IMR-90 (cell line): Measurements from ENCODE around the gene ENOX1. TPM values are rescaled to one million over a fixed set of nuclear protein-coding genes. Genes with fewer than 3 reads are reported as not detected.

Experiments
- ATAC-seq: fragments of 200-7000 bp; cut with Tn5 transposase; 2 replicates; pipeline ENCODE4 v1.9.1; 2020; ENCODE audit warnings: low read depth, mild to moderate bottlenecking, moderate library complexity
- BruUV-seq: library from RNA; stranded (reverse); fragments of 400-500 nt; replicated peaks from 2 replicates; lab custom pipeline; 2021; lab: Mats Ljungman, UMichigan
- CTCF ChIA-PET: fragments of 300-600 bp; formaldehyde crosslinking; extraction: SDS; loops from one replicate; lab custom pipeline; 2021; ENCODE audit warnings: antibody characterized with exemption; lab: Yijun Ruan, JAX
- POLR2A ChIA-PET: fragments of 300-600 bp; sonication (Branson Sonifier 250); formaldehyde crosslinking; loops from one replicate; lab custom pipeline; 2022; ENCODE audit warnings: antibody characterized with exemption; ENCODE audit not compliant: unreplicated experiment; lab: Charles Lee
- DNase-seq: peaks from one replicate; pipeline ENCODE4 v3.0.0; 2013
- H2AFZ ChIP-seq: replicated peaks from 2 replicates; pipeline ENCODE3; 2013; ENCODE audit warnings: low read length, mild to moderate bottlenecking; ENCODE audit not compliant: poor library complexity
- H2AK5ac ChIP-seq: 2 replicates; pipeline ENCODE4 v1.6.1; 2013; ENCODE audit warnings: low read depth, low read length, inconsistent platforms
- H2AK9ac ChIP-seq: replicated peaks from 2 replicates; pipeline ENCODE3; 2013; ENCODE audit warnings: mild to moderate bottlenecking, low read depth, low read length, moderate library complexity; ENCODE audit not compliant: poor library complexity
- H2BK120ac ChIP-seq: 2 replicates; pipeline ENCODE4 v1.6.1; 2013; ENCODE audit warnings: low read depth, low read length, inconsistent platforms
- H2BK15ac ChIP-seq: 3 replicates; pipeline ENCODE4 v1.6.1; 2013; ENCODE audit warnings: low read depth, low read length, inconsistent platforms
- H2BK20ac ChIP-seq: 2 replicates; pipeline ENCODE4 v1.6.1; 2013; ENCODE audit warnings: low read depth, mild to moderate bottlenecking, inconsistent platforms, low read length, moderate library complexity
- H2BK5ac ChIP-seq: 2 replicates; pipeline ENCODE4 v1.6.1; 2013; ENCODE audit warnings: mild to moderate bottlenecking, low read depth, low read length, inconsistent platforms; ENCODE audit not compliant: poor library complexity, severe bottlenecking
- H3K14ac ChIP-seq: replicated peaks from 2 replicates; pipeline ENCODE4 v1.6.1; 2013; ENCODE audit warnings: low read depth, low read length, inconsistent platforms
- H3K18ac ChIP-seq: 2 replicates; pipeline ENCODE4 v1.6.1; 2013; ENCODE audit warnings: low read depth, low read length, control low read depth
- H3K23ac ChIP-seq: 2 replicates; pipeline ENCODE4 v1.6.1; 2013; ENCODE audit warnings: low read depth, low read length, inconsistent platforms
- H3K27ac ChIP-seq: 2 replicates; pipeline ENCODE4 v1.5.1; 2013; ENCODE audit warnings: mild to moderate bottlenecking, control low read depth, low read length; ENCODE audit not compliant: insufficient read depth
- H3K27me3 ChIP-seq: 2 replicates; pipeline ENCODE4 v1.6.1; 2013; ENCODE audit warnings: low read length; ENCODE audit not compliant: control insufficient read depth, insufficient read depth
- H3K36me3 ChIP-seq: 2 replicates; pipeline ENCODE4 v1.6.1; 2013; ENCODE audit warnings: low read length, mixed read lengths; ENCODE audit not compliant: control insufficient read depth, insufficient read depth
- H3K4ac ChIP-seq: 2 replicates; pipeline ENCODE4 v1.6.1; 2013; ENCODE audit warnings: low read depth, low read length, inconsistent platforms
- H3K4me1 ChIP-seq: 2 replicates; pipeline ENCODE4 v1.6.1; 2013; ENCODE audit warnings: low read length, mixed read lengths; ENCODE audit not compliant: control insufficient read depth, insufficient read depth
- H3K4me2 ChIP-seq: 2 replicates; pipeline ENCODE4 v1.6.1; 2013; ENCODE audit warnings: low read depth, mild to moderate bottlenecking, control low read depth, low read length, moderate library complexity
- H3K4me3 ChIP-seq: 2 replicates; pipeline ENCODE4 v1.5.1; 2013; ENCODE audit warnings: low read depth, mild to moderate bottlenecking, control low read depth, low read length, moderate library complexity; ENCODE audit not compliant: insufficient read depth
- H3K56ac ChIP-seq: 2 replicates; pipeline ENCODE4 v1.6.1; 2013; ENCODE audit warnings: low read length, inconsistent platforms; ENCODE audit not compliant: insufficient read depth; ENCODE audit errors: extremely low read depth
- H3K79me1 ChIP-seq, 2 experiments: 2 replicates each; pipeline ENCODE4 v1.6.1; 2013; ENCODE audit warnings: low read length in 2 of 2, inconsistent platforms in 1 of 2, low read depth in 1 of 2
- H3K9ac ChIP-seq: 2 replicates; pipeline ENCODE4 v1.6.1; 2013; ENCODE audit warnings: low read depth, low read length, control low read depth
- H3K9me1 ChIP-seq: 2 replicates; pipeline ENCODE4 v1.6.1; 2013; ENCODE audit warnings: low read length, inconsistent platforms; ENCODE audit not compliant: insufficient read depth
- H3K9me3 ChIP-seq: 2 replicates; pipeline ENCODE4 v1.6.1; 2013; ENCODE audit warnings: low read length; ENCODE audit not compliant: control insufficient read depth, insufficient read depth
- H4K20me1 ChIP-seq: 2 replicates; pipeline ENCODE4 v1.6.1; 2013; ENCODE audit warnings: low read length, inconsistent platforms; ENCODE audit not compliant: insufficient read depth
- H4K5ac ChIP-seq: 2 replicates; pipeline ENCODE4 v1.6.1; 2013; ENCODE audit warnings: mild to moderate bottlenecking, low read depth, low read length, control low read depth
- H4K8ac ChIP-seq, 2 experiments: 2 replicates each; pipeline ENCODE4 v1.6.1; 2013; ENCODE audit warnings: low read depth in 2 of 2, low read length in 2 of 2, control low read depth in 1 of 2, inconsistent platforms in 1 of 2
- H4K91ac ChIP-seq: 2 replicates; pipeline ENCODE4 v1.6.1; 2013; ENCODE audit warnings: low read depth, low read length, inconsistent platforms; ENCODE audit not compliant: insufficient read depth
- MAFK ChIP-seq: IDR thresholded peaks from 2 replicates; pipeline ENCODE4 v1.6.1; 2012; ENCODE audit warnings: low read depth, low read length, improper control_type of control experiment
- MXI1 ChIP-seq: IDR thresholded peaks from 2 replicates; pipeline ENCODE4 v1.6.1; 2012; ENCODE audit warnings: low read depth, mild to moderate bottlenecking, low read length, moderate library complexity, borderline replicate concordance
- RAD21 ChIP-seq: IDR thresholded peaks from 2 replicates; pipeline ENCODE4 v1.6.1; 2012; ENCODE audit warnings: low read length, improper control_type of control experiment
- RCOR1 ChIP-seq: IDR thresholded peaks from 2 replicates; pipeline ENCODE4 v1.6.1; 2012; ENCODE audit warnings: mild to moderate bottlenecking, low read length, improper control_type of control experiment; ENCODE audit not compliant: insufficient replicate concordance
- SMC3 ChIP-seq: fragments of 150-350 bp; IDR thresholded peaks from 2 replicates; pipeline ENCODE4 v1.6.1; 2016; ENCODE audit warnings: low read depth, mild to moderate bottlenecking, antibody characterized with exemption, low read length, moderate library complexity
- WGBS, 2 experiments: methylation state at CpG; one replicate each; pipeline versions ENCODE4 v1.1.5 to v1.1.7; 2013; ENCODE audit warnings: missing lambda C conversion rate in 2 of 2; ENCODE audit not compliant: insufficient read length in 1 of 2; ENCODE audit errors: extremely low coverage in 2 of 2; 5-methylcytosine and 5-hydroxymethylcytosine counted together
- dilution Hi-C: fragments of 300-500 bp; cut with HindIII; formaldehyde crosslinking; loops from one replicate; pipeline ENCODE4 v1.14.3; 2018; ENCODE audit warnings: low sequenced_read_pairs; ENCODE audit not compliant: unreplicated experiment
- in situ Hi-C: fragments of 300-500 bp; cut with MboI; formaldehyde crosslinking; loops from 3 replicates; pipeline ENCODE4 v1.14.3; 2019; ENCODE audit warnings: low sequenced_read_pairs, inconsistent platforms, mixed read lengths
- intact Hi-C: fragments of 100-400 bp; cut with micrococcal nuclease; formaldehyde crosslinking; loops from 2 replicates; pipeline ENCODE4 v1.10.0; 2022
- polyA plus RNA-seq, 3 experiments: library from polyadenylated mRNA; depleted of rRNA; stranded (reverse); fragments of >200 nt; gene quantifications; 2 replicates each; pipeline ENCODE4 v1.2.3, GENCODE V29; 2012; ENCODE audit warnings: low replicate concordance in 1 of 3
- total RNA-seq: library from RNA; depleted of rRNA; stranded (reverse); fragments of >200 nt; gene quantifications from 2 replicates; pipeline ENCODE4 v1.2.3, GENCODE V29; 2012
- TF ChIP-seq, protein P1 (sequence below): fragments of 150-350 bp; IDR thresholded peaks from 2 replicates; pipeline ENCODE4 v1.6.1; 2017; ENCODE audit warnings: mild to moderate bottlenecking, antibody characterized with exemption, low read length, low read depth
- TF ChIP-seq, protein P2 (sequence below): conservative IDR thresholded peaks from 2 replicates; pipeline ENCODE4 v1.5.1; 2012; ENCODE audit warnings: mild to moderate bottlenecking, low read depth, low read length, improper control_type of control experiment

The ENOX1 gene
- total and polyA plus RNA-seq, 2 of the 4 experiments (the other 2 are of a cell fraction): 0.99 to 1.3 TPM

GRCh38 chr13:43387880-43388279 lies 398.9 kb downstream of the ENOX1 start:
- Histone ChIP-seq H3K9ac (no peak overlapping the region), H3K9me3 (no peaks in the 10 kb centered on the region), H4K91ac (no peak overlapping the region), H2AFZ (no peak overlapping the region), H2AK9ac (no peak overlapping the region), H4K20me1 (no peaks in the 10 kb centered on the region), H3K56ac (no peak overlapping the region), H3K9me1 (no peaks in the 10 kb centered on the region), H3K4ac (no peak overlapping the region), H3K4me3 (no peak overlapping the region), H2AK5ac (no peak overlapping the region), H2BK20ac (no peak overlapping the region), H2BK120ac (no peak overlapping the region), H3K79me1 (no peaks in the 10 kb centered on the region), H2BK5ac (no peak overlapping the region), H3K18ac (no peak overlapping the region), H3K23ac (no peak overlapping the region), H2BK15ac (no peak overlapping the region), H3K27ac (no peak overlapping the region), H4K8ac (no peak overlapping the region), H3K14ac (no peak overlapping the region), H3K4me1 (peaks cover 5% of the 10 kb centered on the region), H4K5ac (no peak overlapping the region), H3K36me3 (no peaks in the 10 kb centered on the region), H3K4me2 (no peak overlapping the region), H3K27me3 (no peaks in the 10 kb centered on the region; the same call in 1 of the 2 replicates)
- BruUV-seq: no TSS peak
- ATAC-seq (no peak), DNase-seq (no peak)
- TF ChIP-seq MAFK: no peak
- no peak for TF ChIP-seq MXI1
- TF ChIP-seq, protein P1, sequence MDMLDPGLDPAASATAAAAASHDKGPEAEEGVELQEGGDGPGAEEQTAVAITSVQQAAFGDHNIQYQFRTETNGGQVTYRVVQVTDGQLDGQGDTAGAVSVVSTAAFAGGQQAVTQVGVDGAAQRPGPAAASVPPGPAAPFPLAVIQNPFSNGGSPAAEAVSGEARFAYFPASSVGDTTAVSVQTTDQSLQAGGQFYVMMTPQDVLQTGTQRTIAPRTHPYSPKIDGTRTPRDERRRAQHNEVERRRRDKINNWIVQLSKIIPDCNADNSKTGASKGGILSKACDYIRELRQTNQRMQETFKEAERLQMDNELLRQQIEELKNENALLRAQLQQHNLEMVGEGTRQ: no peak
- no peak for TF ChIP-seq RCOR1
- TF ChIP-seq, protein P2, sequence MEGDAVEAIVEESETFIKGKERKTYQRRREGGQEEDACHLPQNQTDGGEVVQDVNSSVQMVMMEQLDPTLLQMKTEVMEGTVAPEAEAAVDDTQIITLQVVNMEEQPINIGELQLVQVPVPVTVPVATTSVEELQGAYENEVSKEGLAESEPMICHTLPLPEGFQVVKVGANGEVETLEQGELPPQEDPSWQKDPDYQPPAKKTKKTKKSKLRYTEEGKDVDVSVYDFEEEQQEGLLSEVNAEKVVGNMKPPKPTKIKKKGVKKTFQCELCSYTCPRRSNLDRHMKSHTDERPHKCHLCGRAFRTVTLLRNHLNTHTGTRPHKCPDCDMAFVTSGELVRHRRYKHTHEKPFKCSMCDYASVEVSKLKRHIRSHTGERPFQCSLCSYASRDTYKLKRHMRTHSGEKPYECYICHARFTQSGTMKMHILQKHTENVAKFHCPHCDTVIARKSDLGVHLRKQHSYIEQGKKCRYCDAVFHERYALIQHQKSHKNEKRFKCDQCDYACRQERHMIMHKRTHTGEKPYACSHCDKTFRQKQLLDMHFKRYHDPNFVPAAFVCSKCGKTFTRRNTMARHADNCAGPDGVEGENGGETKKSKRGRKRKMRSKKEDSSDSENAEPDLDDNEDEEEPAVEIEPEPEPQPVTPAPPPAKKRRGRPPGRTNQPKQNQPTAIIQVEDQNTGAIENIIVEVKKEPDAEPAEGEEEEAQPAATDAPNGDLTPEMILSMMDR: no peak
- no peak for TF ChIP-seq SMC3
- TF ChIP-seq RAD21: no peak
- no CpG with 5 or more reads among the region's 2 CpGs for WGBS, 2 experiments
- dilution Hi-C loops: no loop called here
- POLR2A ChIA-PET: no interaction called here
- in situ Hi-C loops: no loop called here
- CTCF ChIA-PET: no interaction called here
- intact Hi-C loops: no loop called here
